IPS-15b (cell line): Measurements from ENCODE around the gene RPL27A.
A peak's percentile ranks its signal among the peaks of the same experiment; 100 is the strongest.

Experiments used
- H3K27me3 ChIP-seq: one replicate; pipeline ENCODE4 v1.6.1; 2013; ENCODE audit warnings: low read length; ENCODE audit not compliant: control insufficient read depth, insufficient read depth
- H3K36me3 ChIP-seq: one replicate; pipeline ENCODE4 v1.6.1; 2013; ENCODE audit warnings: low read length; ENCODE audit not compliant: control insufficient read depth, insufficient read depth
- H3K4me1 ChIP-seq: one replicate; pipeline ENCODE4 v1.6.1; 2013; ENCODE audit warnings: mild to moderate bottlenecking, low read length; ENCODE audit not compliant: control insufficient read depth, insufficient read depth
- H3K4me3 ChIP-seq: one replicate; pipeline ENCODE4 v1.5.1; 2013; ENCODE audit warnings: low read depth, low read length
- H3K9ac ChIP-seq: one replicate; pipeline ENCODE4 v1.6.1; 2013; ENCODE audit warnings: low read depth, mild to moderate bottlenecking, low read length
- H3K9me3 ChIP-seq: one replicate; pipeline ENCODE4 v1.6.1; 2013; ENCODE audit warnings: mild to moderate bottlenecking, low read length; ENCODE audit not compliant: control insufficient read depth, insufficient read depth

RPL27A gene

GRCh38 chr11:8679006-8679405 lies 3.6 kb upstream of the RPL27A start:
- H3K4me1 ChIP-seq = peaks cover 8% of the 10 kb centered on the region
- H3K36me3 ChIP-seq = peaks cover 4% of the 10 kb centered on the region
- no peak overlapping the region for H3K4me3 ChIP-seq
- H3K9me3 ChIP-seq = no peaks in the 10 kb centered on the region
- H3K27me3 ChIP-seq = no peaks in the 10 kb centered on the region
- no peak overlapping the region for H3K9ac ChIP-seq

DNA sequence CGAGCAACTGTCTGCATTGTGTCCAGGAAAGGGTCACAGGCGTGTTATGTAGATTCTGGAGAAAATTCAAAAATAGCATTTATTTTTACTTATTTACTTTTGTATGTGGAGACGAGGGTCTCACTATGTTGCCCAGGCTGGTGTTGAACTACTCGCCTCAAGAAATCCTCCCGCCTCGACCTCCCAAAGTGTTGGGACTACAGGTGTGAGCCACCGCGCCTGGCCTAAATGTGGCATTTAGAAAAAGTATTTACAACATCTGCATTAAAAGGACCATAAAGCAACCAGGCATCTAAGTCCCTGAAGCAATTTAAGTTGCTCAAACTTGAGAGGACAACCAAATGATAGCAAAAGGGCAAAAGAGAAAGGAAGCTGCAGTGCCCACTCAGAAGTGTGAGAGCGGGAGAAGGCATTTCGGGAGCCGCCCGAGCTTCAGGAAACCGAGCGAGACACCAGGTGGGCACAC lies 722 bp upstream of the RPL27A start:
- Histone ChIP-seq H3K4me3 (peak overlapping the region; percentile 95), H3K36me3 (peaks cover 29% of the 10 kb centered on the region), H3K9ac (peak overlapping the region; percentile 100), H3K27me3 (no peaks in the 10 kb centered on the region), H3K9me3 (no peaks in the 10 kb centered on the region), H3K4me1 (peaks cover 13% of the 10 kb centered on the region)

- H3K9ac ChIP-seq = peak overlapping the region; percentile 100
- H3K4me1 ChIP-seq = peaks cover 14% of the 10 kb centered on the region
- H3K9me3 ChIP-seq = no peaks in the 10 kb centered on the region
- H3K36me3 ChIP-seq = peaks cover 29% of the 10 kb centered on the region
- no peaks in the 10 kb centered on the region for H3K27me3 ChIP-seq
- peak overlapping the region; percentile 95 for H3K4me3 ChIP-seq
Observed at GRCh38 chr11:8683115-8683807, 669 bp downstream of the RPL27A start.

DNA sequence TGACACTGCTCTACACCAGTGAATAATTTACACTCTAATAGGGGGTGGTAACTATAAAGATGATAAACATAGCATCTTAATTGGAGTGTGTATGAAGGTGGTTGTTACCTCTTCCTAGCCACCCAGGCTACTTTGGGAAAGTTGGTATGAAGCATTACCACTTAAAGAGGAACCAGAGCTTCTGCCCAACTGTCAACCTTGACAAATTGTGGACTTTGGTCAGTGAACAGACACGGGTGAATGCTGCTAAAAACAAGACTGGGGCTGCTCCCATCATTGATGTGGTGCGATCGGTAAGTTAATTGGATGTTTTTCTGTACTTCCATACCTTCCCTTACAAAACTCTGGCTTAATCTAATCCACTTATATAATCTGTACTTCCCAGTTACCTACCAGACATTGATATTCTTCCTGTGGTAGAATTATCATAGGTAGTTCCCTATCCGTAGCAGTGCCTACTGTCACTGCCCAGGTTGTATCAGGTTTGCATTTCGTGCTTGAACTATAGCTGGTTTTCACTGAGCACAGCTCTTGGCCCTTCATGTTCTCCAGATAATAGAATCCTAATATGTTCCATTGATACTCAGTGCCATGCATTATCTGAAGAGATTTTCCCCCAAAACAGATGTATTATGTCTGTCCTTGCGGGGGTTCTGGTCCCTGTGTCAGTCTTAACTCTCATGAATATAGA lies 2.2 kb downstream of the RPL27A start:
- H3K27me3 ChIP-seq = no peaks in the 10 kb centered on the region
- peaks cover 29% of the 10 kb centered on the region for H3K36me3 ChIP-seq
- H3K9ac ChIP-seq = no peak overlapping the region
- peaks cover 18% of the 10 kb centered on the region for H3K4me1 ChIP-seq
- H3K4me3 ChIP-seq = peak overlapping the region; percentile 95
- no peaks in the 10 kb centered on the region for H3K9me3 ChIP-seq

DNA sequence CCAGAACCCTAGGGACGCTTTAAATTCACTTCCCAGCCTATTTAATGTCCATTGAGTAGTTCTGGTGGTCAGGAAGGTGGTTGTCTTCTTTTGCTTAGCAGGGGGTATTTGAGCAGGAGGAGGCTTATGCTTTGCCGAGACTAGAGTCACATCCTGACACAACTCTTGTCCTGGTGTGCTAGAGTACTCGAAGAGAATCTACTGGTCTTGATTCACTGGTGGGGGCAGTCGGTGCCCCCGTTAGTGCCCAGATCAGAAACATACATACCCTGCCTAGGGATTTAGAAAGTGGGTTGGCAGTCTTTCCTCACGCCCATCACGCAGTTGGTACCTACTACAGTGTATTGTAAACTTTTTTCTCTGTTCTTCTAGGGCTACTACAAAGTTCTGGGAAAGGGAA lies 2.7 kb downstream of the RPL27A start:
- Histone ChIP-seq H3K9me3 (no peaks in the 10 kb centered on the region), H3K4me1 (peaks cover 21% of the 10 kb centered on the region), H3K27me3 (no peaks in the 10 kb centered on the region), H3K9ac (no peak overlapping the region), H3K4me3 (peak overlapping the region; percentile 27), H3K36me3 (peaks cover 29% of the 10 kb centered on the region)

GRCh38 chr11:8685820-8686219 lies 3.2 kb downstream of the RPL27A start:
- H3K27me3 ChIP-seq = no peaks in the 10 kb centered on the region
- H3K4me1 ChIP-seq = peaks cover 21% of the 10 kb centered on the region
- no peak overlapping the region for H3K4me3 ChIP-seq
- no peaks in the 10 kb centered on the region for H3K9me3 ChIP-seq
- H3K36me3 ChIP-seq = peaks cover 29% of the 10 kb centered on the region
- no peak overlapping the region for H3K9ac ChIP-seq

DNA sequence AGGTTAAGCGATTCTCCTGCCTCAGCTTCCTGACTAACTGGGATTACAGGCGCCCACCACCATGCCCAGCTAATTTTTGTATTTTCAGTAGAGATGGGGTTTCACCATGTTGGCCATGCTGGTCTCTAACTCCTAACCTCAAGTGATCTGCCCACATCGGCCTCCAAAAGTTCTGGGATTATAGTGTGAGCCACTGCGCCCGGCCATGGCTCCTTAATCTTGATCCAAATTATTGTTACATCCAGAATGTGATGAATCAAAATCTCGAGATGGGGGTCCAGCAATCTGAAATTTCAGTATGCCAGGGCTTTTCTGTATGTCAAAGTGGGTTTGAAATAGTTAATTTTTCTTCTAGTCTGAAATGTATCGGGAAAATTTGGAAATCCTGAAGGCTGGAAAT lies 3.7 kb downstream of the RPL27A start:
- H3K4me3 ChIP-seq = no peak overlapping the region
- peaks cover 21% of the 10 kb centered on the region for H3K4me1 ChIP-seq
- no peaks in the 10 kb centered on the region for H3K9me3 ChIP-seq
- peaks cover 29% of the 10 kb centered on the region for H3K36me3 ChIP-seq
- H3K27me3 ChIP-seq = no peaks in the 10 kb centered on the region
- no peak overlapping the region for H3K9ac ChIP-seq

DNA sequence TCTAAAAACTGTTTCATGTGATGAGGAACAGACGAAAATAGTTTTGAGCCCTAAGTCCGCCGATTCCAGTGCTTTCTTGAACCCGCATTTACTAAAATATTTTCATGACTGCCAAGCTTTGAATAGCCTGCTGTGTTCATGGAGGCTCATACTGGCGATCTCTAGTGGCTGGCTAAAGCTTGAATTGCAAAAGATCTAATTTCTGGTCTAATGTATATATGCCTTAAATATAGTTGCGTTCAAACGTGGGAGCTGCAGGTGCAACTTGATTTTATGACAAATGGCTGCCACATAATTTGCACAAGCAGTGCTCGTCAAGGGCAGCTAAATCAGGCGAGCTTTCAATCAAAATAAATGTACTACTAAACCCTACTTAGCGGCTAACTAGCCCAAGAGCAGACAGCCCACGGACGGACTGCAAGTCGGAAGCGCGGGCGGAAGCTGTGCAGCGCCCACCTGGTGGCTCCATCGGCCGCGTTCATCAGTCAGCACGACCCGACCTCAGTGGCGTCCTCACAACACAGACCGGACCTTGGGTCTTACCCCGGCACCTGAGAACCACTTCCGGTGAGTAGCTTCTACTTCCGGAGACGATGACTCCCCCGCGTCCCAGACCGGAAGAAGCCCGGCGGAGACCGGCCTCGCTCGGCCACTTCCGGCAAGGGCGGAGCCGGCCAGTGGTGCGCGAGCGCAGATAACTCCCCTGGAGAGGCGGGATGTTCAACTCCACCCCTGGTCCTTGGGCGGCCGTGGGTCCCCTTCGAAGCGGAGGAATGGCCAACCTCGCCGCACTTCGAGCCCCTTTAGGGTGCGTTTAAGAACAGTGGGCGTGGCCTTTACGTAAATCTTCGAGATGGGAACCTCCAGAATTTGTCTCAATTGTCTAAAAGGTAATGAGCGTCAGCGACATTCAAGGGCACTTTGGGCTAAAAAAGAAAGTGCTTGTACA lies 6.1 kb downstream of the RPL27A start:
- no peaks in the 10 kb centered on the region for H3K9me3 ChIP-seq
- peaks cover 21% of the 10 kb centered on the region for H3K4me1 ChIP-seq
- H3K9ac ChIP-seq = peak overlapping the region; percentile 95
- peaks cover 29% of the 10 kb centered on the region for H3K36me3 ChIP-seq
- H3K27me3 ChIP-seq = no peaks in the 10 kb centered on the region
- peak overlapping the region; percentile 70 for H3K4me3 ChIP-seq

DNA sequence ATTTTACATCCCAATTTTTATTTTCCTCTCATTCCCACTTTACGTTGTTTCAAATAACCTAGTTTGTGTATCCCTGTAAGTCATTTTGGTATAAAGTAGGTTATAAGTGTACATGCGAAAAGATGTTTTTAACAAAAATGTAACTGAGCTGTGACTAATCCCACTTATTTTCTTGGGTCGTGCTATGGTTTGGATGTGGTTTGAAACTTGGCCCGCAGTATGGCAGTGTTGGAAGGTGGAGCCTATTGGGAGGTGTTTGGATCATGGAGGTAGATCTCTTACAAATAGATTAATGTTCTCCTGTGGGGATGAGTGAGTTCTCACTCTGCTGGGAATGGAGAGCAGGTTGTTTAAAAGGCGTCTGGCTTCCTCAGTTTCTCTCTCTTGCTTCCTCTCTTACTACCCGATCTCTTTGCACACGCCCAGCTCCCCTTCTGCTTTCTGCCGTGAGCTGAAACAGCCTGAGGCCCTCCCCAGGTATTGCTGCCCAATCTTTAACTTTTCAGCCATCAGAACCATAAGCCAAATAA lies 7.2 kb downstream of the RPL27A start:
- no peaks in the 10 kb centered on the region for H3K27me3 ChIP-seq
- H3K4me3 ChIP-seq = peak overlapping the region; percentile 63
- no peaks in the 10 kb centered on the region for H3K9me3 ChIP-seq
- H3K4me1 ChIP-seq = peaks cover 15% of the 10 kb centered on the region
- H3K9ac ChIP-seq = peak overlapping the region; percentile 71
- H3K36me3 ChIP-seq = peaks cover 18% of the 10 kb centered on the region

GRCh38 chr11:8690374-8691342 lies 8.1 kb downstream of the RPL27A start:
- Histone ChIP-seq H3K4me3 (no peak overlapping the region), H3K9me3 (no peaks in the 10 kb centered on the region), H3K27me3 (no peaks in the 10 kb centered on the region), H3K4me1 (peaks cover 12% of the 10 kb centered on the region), H3K36me3 (peaks cover 9% of the 10 kb centered on the region), H3K9ac (no peak overlapping the region)
